Caco-2 (cell line): ENCODE data around the gene CCDC179. TPM values are rescaled to one million over a fixed set of nuclear protein-coding genes. Genes with fewer than 3 reads are reported as not detected.
A peak's percentile ranks its signal among the peaks of the same experiment; 100 is the strongest.

Experiments used
- BruUV-seq: library from RNA; stranded (reverse); fragments of 400-500 nt; replicated peaks from 2 replicates; lab custom pipeline; 2021; lab: Mats Ljungman, UMichigan
- CTCF ChIA-PET: fragments of 300-600 bp; sonication (Branson Sonifier 250); formaldehyde crosslinking; loops from one replicate; lab custom pipeline; 2022; ENCODE audit warnings: antibody characterized with exemption; lab: Charles Lee
- POLR2A ChIA-PET: fragments of 300-600 bp; sonication (Branson Sonifier 250); formaldehyde crosslinking; loops from one replicate; lab custom pipeline; 2022; ENCODE audit warnings: antibody characterized with exemption; lab: Charles Lee
- DNase-seq, 2 experiments: peaks; one replicate each; pipeline versions ENCODE4 v3.0.0 to v3.0.0-alpha.2; 2020 to 2022
- H3K27me3 ChIP-seq: replicated peaks from 2 replicates; pipeline ENCODE4 v1.6.0; 2011; ENCODE audit warnings: low read length; ENCODE audit not compliant: control insufficient read depth, insufficient read depth
- H3K36me3 ChIP-seq: 2 replicates; pipeline ENCODE4 v1.5.1; 2011; ENCODE audit warnings: low read length; ENCODE audit not compliant: control insufficient read depth, insufficient read depth
- H3K4me1 ChIP-seq: fragments of 250-450 bp; sonication (Bioruptor Pico); 2 replicates; pipeline ENCODE4 v1.5.1; 2020; ENCODE audit warnings: mild to moderate bottlenecking
- H3K4me3 ChIP-seq: 2 replicates; pipeline ENCODE4 v1.5.1; 2011; ENCODE audit warnings: low read depth, mild to moderate bottlenecking, control low read depth, low read length
- H3K9me3 ChIP-seq: fragments of 250-450 bp; sonication (Bioruptor Pico); 2 replicates; pipeline ENCODE4 v1.5.1; 2020; ENCODE audit warnings: mild to moderate bottlenecking, moderate library complexity
- H3K27ac Mint-ChIP-seq: one replicate; pipeline ENCODE4 v1.8.0; 2022; ENCODE audit warnings: mixed read lengths; ENCODE audit not compliant: unreplicated experiment
- H3K27me3 Mint-ChIP-seq: one replicate; pipeline ENCODE4 v1.8.0; 2022; ENCODE audit warnings: mixed read lengths; ENCODE audit not compliant: insufficient read depth, unreplicated experiment
- H3K36me3 Mint-ChIP-seq: one replicate; pipeline ENCODE4 v1.8.0; 2022; ENCODE audit warnings: mild to moderate bottlenecking, mixed read lengths; ENCODE audit not compliant: insufficient read depth, unreplicated experiment
- H3K4me1 Mint-ChIP-seq: one replicate; pipeline ENCODE4 v1.8.0; 2022; ENCODE audit warnings: low read depth, mixed read lengths; ENCODE audit not compliant: unreplicated experiment
- H3K4me3 Mint-ChIP-seq: one replicate; pipeline ENCODE4 v1.8.0; 2022; ENCODE audit warnings: mild to moderate bottlenecking, moderate library complexity, mixed read lengths; ENCODE audit not compliant: unreplicated experiment
- H3K9me3 Mint-ChIP-seq: one replicate; pipeline ENCODE4 v1.8.0; 2022; ENCODE audit warnings: mixed read lengths; ENCODE audit not compliant: unreplicated experiment
- CTCF ChIP-seq, 2 experiments: fragments of 200-600 bp in 1 of 2; IDR thresholded peaks; 1 replicate in 1 of 2; 2 replicates in 1 of 2; pipeline versions ENCODE4 v1.5.1 to v1.8.0; 2011 to 2022; ENCODE audit warnings: antibody characterized with exemption in 1 of 2, control low read depth in 1 of 2, inconsistent platforms in 1 of 2, low read depth in 1 of 2, low read length in 1 of 2, mild to moderate bottlenecking in 1 of 2, moderate library complexity in 1 of 2; ENCODE audit not compliant: insufficient read depth in 1 of 2, severe bottlenecking in 1 of 2, unreplicated experiment in 1 of 2
- intact Hi-C: fragments of 100-400 bp; cut with micrococcal nuclease; formaldehyde crosslinking; loops from one replicate; pipeline ENCODE4 v1.10.0; 2022; ENCODE audit not compliant: unreplicated experiment
- total RNA-seq: library from RNA; stranded (reverse); gene quantifications from 2 replicates; pipeline ENCODE4 v1.2.3, GENCODE V29; 2022

Gene CCDC179
- total RNA-seq, 1 experiment from 2014 or later = not detected

GRCh38 chr11:22829231-22830081 is 30.8 kb downstream of the CCDC179 start, which contains the start of gene SVIP:
SVIP (minus strand) TSS chr11:22829801; CDS start chr11:22829748, 53 bp downstream.
- no peaks in the 10 kb centered on the region for H3K36me3 ChIP-seq
- H3K4me3 Mint-ChIP-seq = peak within 1 kb of the TSS; percentile 87
- H3K4me1 ChIP-seq = peaks cover 14% of the 10 kb centered on the region
- H3K4me1 Mint-ChIP-seq = peaks cover 15% of the 10 kb centered on the region
- no peaks in the 10 kb centered on the region for H3K27me3 ChIP-seq
- peak; percentile 46 to 93 for TF ChIP-seq CTCF (IDR thresholded peaks at IDR 0.05; ENCODE audit: insufficient read depth in 1 of 2, low read depth in 1 of 2, low read length in 1 of 2, severe bottlenecking in 1 of 2, unreplicated experiment in 1 of 2)
- H3K9me3 ChIP-seq = no peaks in the 10 kb centered on the region
- intact Hi-C loops = loop anchor here (1.0 to 5.0 kb wide), 3 partner anchors 159 to 492 kb away; partner anchors contain the start of genes FANCF and SLC17A6
- peak within 1 kb of the TSS; percentile 92 for H3K4me3 ChIP-seq
- peak within 1 kb of the TSS; percentile 66 for H3K27ac Mint-ChIP-seq
- no peaks in the 10 kb centered on the region for H3K9me3 Mint-ChIP-seq
- BruUV-seq = TSS peak; percentile 31
- ChIA-PET POLR2A (interaction anchor here (0.5 to 1.0 kb wide), 7 partner anchors 34 to 290 kb away, joined by 3 to 4 read pairs (median 3); partner anchors contain the start of gene FANCF), CTCF (interaction anchor here (0.6 to 1.4 kb wide), 8 partner anchors 9 to 204 kb away, joined by 3 to 9 read pairs (median 4); partner anchors contain the start of gene FANCF)
- no peaks in the 10 kb centered on the region for H3K27me3 Mint-ChIP-seq
- no peaks in the 10 kb centered on the region for H3K36me3 Mint-ChIP-seq
- peak; percentile 96 to 97 for DNase-seq

- Mint-ChIP-seq H3K27me3 (no peaks in the 10 kb centered on the region), H3K9me3 (no peaks in the 10 kb centered on the region), H3K27ac (peak overlapping the region; percentile 38), H3K36me3 (no peaks in the 10 kb centered on the region), H3K4me1 (peaks cover 15% of the 10 kb centered on the region), H3K4me3 (peak overlapping the region; percentile 87)
- H3K36me3 ChIP-seq = no peaks in the 10 kb centered on the region
- H3K4me3 ChIP-seq = peak overlapping the region; percentile 92
- H3K4me1 ChIP-seq = peaks cover 14% of the 10 kb centered on the region
- ChIA-PET POLR2A (no interaction called here), CTCF (no interaction called here)
- DNase-seq = no peak
- no peaks in the 10 kb centered on the region for H3K9me3 ChIP-seq
- H3K27me3 ChIP-seq = no peaks in the 10 kb centered on the region
- TF ChIP-seq CTCF (IDR thresholded peaks at IDR 0.05; ENCODE audit: insufficient read depth in 1 of 2, low read depth in 1 of 2, low read length in 1 of 2, severe bottlenecking in 1 of 2, unreplicated experiment in 1 of 2) = no peak
- intact Hi-C loops = loop anchor here (2.0 to 5.0 kb wide), 2 partner anchors 158 to 491 kb away; partner anchors contain the start of gene SLC17A6
- no TSS peak for BruUV-seq
Measured at GRCh38 chr11:22828373-22828772, 31.9 kb downstream of the CCDC179 start.

GRCh38 chr11:22822203-22822602 is 38.1 kb downstream of the CCDC179 start:
- no TSS peak for BruUV-seq
- no peaks in the 10 kb centered on the region for H3K27me3 Mint-ChIP-seq
- POLR2A ChIA-PET = no interaction called here
- no peaks in the 10 kb centered on the region for H3K9me3 Mint-ChIP-seq
- no peak overlapping the region for H3K4me3 Mint-ChIP-seq
- Histone ChIP-seq H3K4me1 (no peaks in the 10 kb centered on the region), H3K36me3 (no peaks in the 10 kb centered on the region; the same call in 1 of the 2 replicates), H3K9me3 (no peaks in the 10 kb centered on the region), H3K4me3 (no peak overlapping the region), H3K27me3 (no peaks in the 10 kb centered on the region)
- no peak for TF ChIP-seq CTCF (IDR thresholded peaks at IDR 0.05; ENCODE audit: insufficient read depth in 1 of 2, low read depth in 1 of 2, low read length in 1 of 2, severe bottlenecking in 1 of 2, unreplicated experiment in 1 of 2)
- H3K27ac Mint-ChIP-seq = no peak overlapping the region
- no peaks in the 10 kb centered on the region for H3K36me3 Mint-ChIP-seq
- intact Hi-C loops = no loop called here
- H3K4me1 Mint-ChIP-seq = no peaks in the 10 kb centered on the region
- CTCF ChIA-PET = no interaction called here
- DNase-seq = no peak
